ENCODE measurements around the gene DAPK1.

The DAPK1 gene

DNA sequence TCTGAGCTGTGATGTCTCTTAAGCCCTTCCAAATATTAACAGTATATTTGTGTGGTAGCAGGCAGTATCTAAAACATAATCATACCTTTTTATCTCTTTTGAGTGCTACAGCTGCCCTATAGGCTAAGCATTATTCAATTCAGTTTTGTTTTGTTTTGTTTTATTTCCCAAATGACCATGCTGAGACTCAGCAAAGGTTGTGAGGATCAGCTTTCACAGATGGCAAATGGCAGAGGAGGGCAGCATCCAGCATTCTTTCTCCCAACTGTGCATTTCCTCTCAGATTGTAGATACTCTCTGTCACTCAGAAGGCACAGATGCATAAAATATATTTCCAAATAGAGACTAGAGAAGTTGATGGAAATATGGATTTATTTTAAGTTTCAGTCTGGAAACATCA, 90.7 kb downstream of the DAPK1 start:
- Histone ChIP-seq H2AFZ (ENCODE audit: low read depth, low read length) (no peak overlapping the region), H3K23ac (ENCODE audit: low read length in 2 of 2) (no peak overlapping the region), H3K9ac (ENCODE audit: low read length) (no peak overlapping the region), H3K14ac (ENCODE audit: low read length in 2 of 2) (no peak overlapping the region), H2BK12ac (ENCODE audit: low read length in 2 of 2) (no peak overlapping the region), H2BK5ac (ENCODE audit: low read depth, low read length, poor library complexity, severe bottlenecking) (no peak overlapping the region), H2BK120ac (ENCODE audit: low read depth, low read length) (no peak overlapping the region), H2AK5ac (ENCODE audit: low read length, severe bottlenecking) (no peak overlapping the region), H3K4me1 (ENCODE audit: control insufficient read depth, insufficient read depth, low read depth, low read length) (peaks cover 20% of the 10 kb centered on the region), H3K27me3 (ENCODE audit: control insufficient read depth in 1 of 2, insufficient read depth in 1 of 2, low read length in 2 of 2) (no peaks in the 10 kb centered on the region), H3K4ac (ENCODE audit: low read depth in 1 of 2, low read length in 2 of 2) (no peak overlapping the region), H4K8ac (ENCODE audit: low read length) (no peak overlapping the region), H2BK15ac (ENCODE audit: low read depth, poor library complexity, severe bottlenecking) (no peak overlapping the region), H3K9me3 (ENCODE audit: control insufficient read depth, low read length) (no peaks in the 10 kb centered on the region), H3K79me1 (replicated peaks; ENCODE audit: low read length, poor library complexity, severe bottlenecking) (peaks cover 27% of the 10 kb centered on the region), H3K18ac (ENCODE audit: low read depth in 1 of 2, low read length in 2 of 2) (no peak overlapping the region), H3K27ac (ENCODE audit: low read length, poor library complexity, severe bottlenecking) (no peak overlapping the region), H3K4me3 (ENCODE audit: insufficient read depth in 1 of 2, low read depth in 1 of 2, low read length in 2 of 2) (no peak overlapping the region), H4K91ac (ENCODE audit: low read length) (no peak overlapping the region), H3K4me2 (ENCODE audit: low read length, poor library complexity, severe bottlenecking) (no peak overlapping the region), H3K36me3 (ENCODE audit: control insufficient read depth in 1 of 2, insufficient read depth in 2 of 2, low read depth in 1 of 2, low read length in 2 of 2) (peaks cover 0 to 3% of the 10 kb centered on the region in 2 experiments)
- no peak for DNase-seq

DNA sequence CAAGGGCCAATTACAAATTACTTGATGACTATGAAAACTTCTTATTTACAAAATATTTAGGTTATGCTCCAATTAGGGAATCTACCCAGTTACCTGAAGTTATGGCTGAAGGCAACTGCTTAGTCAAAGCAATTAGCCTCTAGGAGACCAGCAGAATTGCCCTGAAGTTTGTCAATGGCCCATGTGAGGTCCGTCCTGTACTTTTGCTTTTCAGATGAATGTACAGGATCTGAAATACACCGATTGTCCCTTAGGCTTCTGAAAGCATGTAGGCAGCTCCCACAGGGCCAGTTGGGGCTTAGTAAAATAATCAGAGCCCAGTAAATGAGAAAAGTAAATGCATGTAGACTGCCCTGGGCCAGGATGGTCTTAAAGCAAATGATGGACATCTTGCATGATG, 93.3 kb downstream of the DAPK1 start:
- Histone ChIP-seq H3K18ac (ENCODE audit: low read depth in 1 of 2, low read length in 2 of 2) (no peak overlapping the region), H3K4me2 (ENCODE audit: low read length, poor library complexity, severe bottlenecking) (no peak overlapping the region), H2BK5ac (ENCODE audit: low read depth, low read length, poor library complexity, severe bottlenecking) (no peak overlapping the region), H4K91ac (ENCODE audit: low read length) (no peak overlapping the region), H2AK5ac (ENCODE audit: low read length, severe bottlenecking) (peak overlapping the region; percentile 71), H2AFZ (ENCODE audit: low read depth, low read length) (no peak overlapping the region), H3K36me3 (ENCODE audit: control insufficient read depth in 1 of 2, insufficient read depth in 2 of 2, low read depth in 1 of 2, low read length in 2 of 2) (peaks cover 0 to 3% of the 10 kb centered on the region in 2 experiments), H3K27ac (ENCODE audit: low read length, poor library complexity, severe bottlenecking) (no peak overlapping the region), H3K79me1 (replicated peaks; ENCODE audit: low read length, poor library complexity, severe bottlenecking) (peaks cover 28% of the 10 kb centered on the region), H2BK15ac (ENCODE audit: low read depth, poor library complexity, severe bottlenecking) (no peak overlapping the region), H3K9me3 (ENCODE audit: control insufficient read depth, low read length) (no peaks in the 10 kb centered on the region), H3K27me3 (ENCODE audit: control insufficient read depth in 1 of 2, insufficient read depth in 1 of 2, low read length in 2 of 2) (no peaks in the 10 kb centered on the region), H2BK12ac (ENCODE audit: low read length in 2 of 2) (no peak overlapping the region), H3K4me3 (ENCODE audit: insufficient read depth in 1 of 2, low read depth in 1 of 2, low read length in 2 of 2) (no peak overlapping the region), H3K9ac (ENCODE audit: low read length) (no peak overlapping the region), H3K4me1 (ENCODE audit: control insufficient read depth, insufficient read depth, low read depth, low read length) (peaks cover 30% of the 10 kb centered on the region), H3K14ac (ENCODE audit: low read length in 2 of 2) (no peak overlapping the region), H3K23ac (ENCODE audit: low read length in 2 of 2) (no peak overlapping the region), H4K8ac (ENCODE audit: low read length) (no peak overlapping the region), H3K4ac (ENCODE audit: low read depth in 1 of 2, low read length in 2 of 2) (no peak overlapping the region), H2BK120ac (ENCODE audit: low read depth, low read length) (no peak overlapping the region)
- WGBS = 97% methylated on average over 2 of the region's 2 CpGs
- no peak for DNase-seq

DNA sequence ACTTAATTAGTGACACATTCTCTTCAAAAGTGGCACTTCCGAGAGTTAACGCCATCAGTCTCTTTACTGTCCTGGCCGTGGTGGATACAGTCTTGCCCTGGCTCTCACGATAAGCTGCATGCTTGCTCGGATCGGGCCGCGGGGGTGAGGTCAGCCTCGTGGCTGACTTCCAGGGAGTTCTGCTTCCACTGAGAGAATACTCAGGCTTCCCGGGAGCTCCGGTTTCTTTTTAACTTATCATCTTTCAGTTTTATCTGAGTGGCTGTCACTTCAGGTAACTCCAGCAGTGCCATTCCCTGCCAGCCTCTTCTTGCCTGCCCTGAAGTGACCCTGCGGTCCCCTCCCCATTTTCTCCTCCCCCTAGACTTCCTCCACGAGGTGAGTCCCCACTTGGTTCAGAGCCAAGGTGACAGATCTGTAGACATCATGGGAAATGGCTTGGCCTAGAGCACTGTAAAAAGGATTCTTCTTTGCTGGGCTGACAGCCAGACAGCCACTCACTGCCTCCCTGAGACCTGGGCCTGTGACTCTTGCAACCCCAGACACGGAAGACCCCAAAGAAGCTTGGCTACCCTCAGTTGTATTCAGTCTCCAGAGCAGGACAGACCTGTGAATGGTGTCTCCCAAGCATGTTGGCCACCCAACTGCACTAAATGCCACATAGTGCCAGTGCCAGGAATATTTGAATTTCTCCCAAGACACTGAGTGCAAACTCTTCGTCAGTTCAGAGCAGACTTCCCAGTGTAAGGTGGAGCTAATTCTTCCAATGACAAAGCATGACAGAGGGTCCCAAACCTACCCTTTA, 95.1 kb downstream of the DAPK1 start:
- Histone ChIP-seq H2BK12ac (ENCODE audit: low read length in 2 of 2) (no peak overlapping the region), H2BK5ac (ENCODE audit: low read depth, low read length, poor library complexity, severe bottlenecking) (no peak overlapping the region), H3K4me3 (ENCODE audit: insufficient read depth in 1 of 2, low read depth in 1 of 2, low read length in 2 of 2) (peak overlapping the region in 1 of 2 experiments; percentile 67), H3K18ac (ENCODE audit: low read depth in 1 of 2, low read length in 2 of 2) (no peak overlapping the region), H3K36me3 (ENCODE audit: control insufficient read depth in 1 of 2, insufficient read depth in 2 of 2, low read depth in 1 of 2, low read length in 2 of 2) (peaks cover 0 to 3% of the 10 kb centered on the region in 2 experiments), H2AFZ (ENCODE audit: low read depth, low read length) (no peak overlapping the region), H3K79me1 (replicated peaks; ENCODE audit: low read length, poor library complexity, severe bottlenecking) (peaks cover 36% of the 10 kb centered on the region), H3K9me3 (ENCODE audit: control insufficient read depth, low read length) (no peaks in the 10 kb centered on the region), H2BK120ac (ENCODE audit: low read depth, low read length) (no peak overlapping the region), H3K27me3 (ENCODE audit: control insufficient read depth in 1 of 2, insufficient read depth in 1 of 2, low read length in 2 of 2) (no peaks in the 10 kb centered on the region), H3K4me2 (ENCODE audit: low read length, poor library complexity, severe bottlenecking) (peak overlapping the region; percentile 13), H4K91ac (ENCODE audit: low read length) (peak overlapping the region; percentile 4), H3K23ac (ENCODE audit: low read length in 2 of 2) (no peak overlapping the region), H3K4ac (ENCODE audit: low read depth in 1 of 2, low read length in 2 of 2) (no peak overlapping the region), H2AK5ac (ENCODE audit: low read length, severe bottlenecking) (peak overlapping the region; percentile 36), H3K14ac (ENCODE audit: low read length in 2 of 2) (no peak overlapping the region), H3K9ac (ENCODE audit: low read length) (peak overlapping the region; percentile 66), H2BK15ac (ENCODE audit: low read depth, poor library complexity, severe bottlenecking) (no peak overlapping the region), H3K27ac (ENCODE audit: low read length, poor library complexity, severe bottlenecking) (peak overlapping the region; percentile 72), H4K8ac (ENCODE audit: low read length) (no peak overlapping the region), H3K4me1 (ENCODE audit: control insufficient read depth, insufficient read depth, low read depth, low read length) (peaks cover 33% of the 10 kb centered on the region)
- WGBS = 83% methylated on average over 15 of the region's 15 CpGs
- DNase-seq = no peak

DNA sequence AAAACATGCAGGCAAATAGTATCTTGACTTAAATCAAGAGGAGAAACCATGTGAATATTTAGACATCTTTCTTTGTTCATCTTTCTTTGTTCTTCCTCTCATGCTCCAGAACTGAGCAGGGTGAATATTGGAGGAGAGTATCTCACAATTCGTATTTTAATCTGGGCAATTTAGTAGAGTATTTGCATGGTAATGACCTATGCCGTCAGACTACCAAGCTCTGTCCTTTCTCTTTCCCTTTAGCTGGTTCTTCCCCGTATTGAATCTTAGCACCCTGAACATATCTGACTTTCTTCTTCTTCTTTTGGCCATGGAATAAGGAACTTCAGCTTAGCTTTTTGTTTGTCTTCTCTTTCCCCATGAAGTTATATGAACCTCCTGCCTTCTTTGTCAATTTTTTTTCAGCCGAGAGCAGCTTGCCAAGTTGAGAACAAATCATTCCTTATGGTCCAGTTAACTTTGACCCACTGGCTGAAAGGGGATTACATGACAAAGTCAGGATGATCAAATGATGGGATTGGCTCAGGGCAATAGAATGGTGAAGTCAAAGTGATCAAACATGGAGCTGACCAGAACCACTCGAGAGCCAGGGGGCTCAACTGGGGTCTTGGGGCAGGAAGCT, 95.8 kb downstream of the DAPK1 start:
- Histone ChIP-seq H3K9me3 (ENCODE audit: control insufficient read depth, low read length) (no peaks in the 10 kb centered on the region), H3K27me3 (ENCODE audit: control insufficient read depth in 1 of 2, insufficient read depth in 1 of 2, low read length in 2 of 2) (no peaks in the 10 kb centered on the region), H3K4me3 (ENCODE audit: insufficient read depth in 1 of 2, low read depth in 1 of 2, low read length in 2 of 2) (peak overlapping the region in 1 of 2 experiments; percentile 67), H3K4ac (ENCODE audit: low read depth in 1 of 2, low read length in 2 of 2) (no peak overlapping the region), H3K4me1 (ENCODE audit: control insufficient read depth, insufficient read depth, low read depth, low read length) (peaks cover 34% of the 10 kb centered on the region), H2BK12ac (ENCODE audit: low read length in 2 of 2) (no peak overlapping the region), H2AFZ (ENCODE audit: low read depth, low read length) (no peak overlapping the region), H3K79me1 (replicated peaks; ENCODE audit: low read length, poor library complexity, severe bottlenecking) (peaks cover 36% of the 10 kb centered on the region), H3K14ac (ENCODE audit: low read length in 2 of 2) (no peak overlapping the region), H3K27ac (ENCODE audit: low read length, poor library complexity, severe bottlenecking) (peak overlapping the region; percentile 14), H2BK5ac (ENCODE audit: low read depth, low read length, poor library complexity, severe bottlenecking) (no peak overlapping the region), H3K18ac (ENCODE audit: low read depth in 1 of 2, low read length in 2 of 2) (no peak overlapping the region), H2BK120ac (ENCODE audit: low read depth, low read length) (no peak overlapping the region), H3K4me2 (ENCODE audit: low read length, poor library complexity, severe bottlenecking) (no peak overlapping the region), H3K36me3 (ENCODE audit: control insufficient read depth in 1 of 2, insufficient read depth in 2 of 2, low read depth in 1 of 2, low read length in 2 of 2) (peaks cover 0 to 3% of the 10 kb centered on the region in 2 experiments), H3K9ac (ENCODE audit: low read length) (no peak overlapping the region), H2AK5ac (ENCODE audit: low read length, severe bottlenecking) (peak overlapping the region; percentile 46), H2BK15ac (ENCODE audit: low read depth, poor library complexity, severe bottlenecking) (no peak overlapping the region), H3K23ac (ENCODE audit: low read length in 2 of 2) (no peak overlapping the region), H4K91ac (ENCODE audit: low read length) (no peak overlapping the region), H4K8ac (ENCODE audit: low read length) (no peak overlapping the region)
- no peak for DNase-seq
- 97% methylated on average over 4 of the region's 5 CpGs for WGBS

Data from mesenchymal stem cell (in vitro differentiated cells and primary cell).